Activated CD4-positive, alpha-beta T cell treated with anti-CD3 and anti-CD28 coated beads, Interleukin-2, amount 50 U/mL, for 4 hours (primary cell): ENCODE results near the gene HSPB6.
"Not testable (repeated sequence)": the region's sequence is repeated elsewhere in the genome, so short reads cannot be mapped to it uniquely, and the experiment has no call there.

Experiments used
- DNase-seq, 2 experiments: peaks; one replicate each; pipeline ENCODE4 v3.0.0-alpha.2; 2020

Gene HSPB6

DNA sequence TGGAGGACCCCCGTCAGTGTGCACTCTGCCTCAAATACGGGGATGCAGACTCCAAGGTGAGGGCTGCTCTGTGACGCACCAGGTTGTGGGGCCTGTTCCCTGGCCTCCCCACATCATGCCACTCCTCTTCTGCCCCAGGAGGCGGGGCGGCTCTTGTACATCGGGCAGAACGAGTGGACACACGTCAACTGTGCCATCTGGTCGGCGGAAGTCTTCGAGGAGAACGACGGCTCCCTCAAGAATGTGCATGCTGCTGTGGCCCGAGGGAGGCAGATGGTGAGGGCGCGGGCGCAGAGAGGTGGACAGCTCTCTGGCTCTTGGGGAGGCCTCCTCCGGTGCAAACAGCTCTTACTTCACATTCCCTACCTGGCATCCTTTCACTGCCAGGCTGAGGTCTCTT, 27.8 kb downstream of the HSPB6 start:
- DNase-seq, result no peak

DNA sequence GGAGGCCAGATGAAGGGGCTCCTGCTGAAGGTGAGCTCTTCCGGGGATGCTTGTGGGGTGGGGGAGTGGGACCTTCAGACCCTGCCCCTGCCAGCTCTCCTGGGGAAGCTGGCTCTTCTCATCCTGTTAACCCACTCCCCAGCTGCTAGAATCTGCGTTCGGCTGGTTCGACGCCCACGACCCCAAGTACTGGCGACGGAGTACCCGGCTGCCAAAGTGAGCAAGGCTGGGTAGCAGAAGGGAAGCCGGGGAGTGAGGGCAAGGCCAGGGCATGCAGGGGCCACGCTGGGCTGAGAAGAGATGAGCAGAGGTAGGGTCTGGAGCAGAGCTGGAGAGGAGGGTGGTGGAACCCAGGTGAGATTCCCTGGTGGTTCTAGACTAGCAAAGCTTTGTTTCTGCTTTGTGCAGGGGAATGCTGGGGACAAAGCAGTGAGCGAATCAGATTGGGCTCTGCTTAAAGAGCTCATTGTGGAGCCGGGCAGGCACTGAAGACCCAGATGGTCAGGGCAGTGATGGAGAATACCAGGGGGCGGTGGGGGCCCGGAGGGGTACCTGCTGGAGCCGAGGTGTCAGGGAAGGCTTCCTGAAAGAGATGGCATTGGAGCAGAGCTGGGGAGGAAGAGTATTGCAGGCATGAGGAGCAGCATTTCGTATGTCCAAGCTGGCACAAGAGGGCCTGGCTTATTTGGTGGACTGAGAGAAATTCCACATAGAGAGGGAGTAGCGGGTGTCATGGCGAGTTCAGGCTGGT, 28.7 kb downstream of the HSPB6 start:
- DNase-seq, result no peak

DNA sequence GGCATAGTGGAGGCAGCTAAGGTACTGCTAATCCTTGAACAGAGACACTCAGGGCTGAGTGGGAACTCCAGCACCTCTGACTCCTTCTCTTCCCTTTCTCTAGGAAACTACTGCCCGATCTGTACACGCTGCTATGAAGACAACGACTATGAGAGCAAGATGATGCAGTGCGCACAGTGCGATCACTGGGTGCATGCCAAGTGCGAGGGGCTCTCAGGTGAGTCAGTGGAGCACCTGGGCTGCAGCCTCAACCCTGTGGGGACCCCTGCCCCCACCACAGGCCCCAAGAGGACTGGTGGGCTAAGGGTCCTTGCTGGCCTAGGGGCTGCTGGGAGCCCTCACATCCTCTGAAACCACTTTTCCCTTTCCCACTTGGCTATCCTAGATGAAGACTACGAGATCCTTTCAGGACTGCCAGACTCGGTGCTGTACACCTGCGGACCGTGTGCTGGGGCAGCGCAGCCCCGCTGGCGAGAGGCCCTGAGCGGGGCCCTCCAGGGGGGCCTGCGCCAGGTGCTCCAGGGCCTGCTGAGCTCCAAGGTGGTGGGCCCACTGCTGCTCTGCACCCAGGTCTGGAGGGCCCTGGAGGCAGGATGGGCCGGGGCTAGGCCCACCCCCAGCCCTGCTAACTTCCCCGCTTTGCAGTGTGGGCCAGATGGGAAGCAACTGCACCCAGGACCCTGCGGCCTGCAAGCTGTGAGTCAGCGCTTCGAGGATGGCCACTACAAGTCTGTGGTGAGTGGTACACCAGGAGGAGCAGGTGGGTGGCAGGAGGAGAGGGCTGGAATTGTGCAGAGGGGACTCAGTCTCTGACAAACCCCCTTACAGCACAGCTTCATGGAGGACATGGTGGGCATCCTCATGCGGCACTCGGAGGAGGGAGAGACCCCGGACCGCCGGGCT, 29.5 kb downstream of the HSPB6 start:
- no peak for DNase-seq

GRCh38 chr19:35725216-35725861, 31.5 kb downstream of the HSPB6 start:
- no peak for DNase-seq

DNA sequence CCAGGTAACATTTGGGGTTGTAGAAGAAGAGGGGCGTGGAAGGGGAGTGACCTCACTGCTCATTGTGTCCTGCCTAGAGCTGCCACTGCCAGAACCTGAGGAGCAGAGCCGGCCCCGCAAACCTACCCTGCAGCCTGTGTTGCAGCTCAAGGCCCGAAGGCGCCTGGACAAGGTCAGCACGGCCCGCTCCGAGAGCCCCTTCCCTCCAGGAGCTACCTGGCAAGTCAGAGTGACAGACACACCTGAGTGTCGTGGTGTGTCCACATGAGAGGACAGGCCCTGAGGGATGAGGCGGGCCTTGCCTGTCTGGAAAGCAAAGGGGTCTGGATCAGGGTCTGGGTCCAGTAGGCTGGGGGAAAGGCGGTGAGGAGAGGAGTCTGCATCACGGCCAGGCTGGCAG, 32.3 kb downstream of the HSPB6 start:
- DNase-seq, result no peak

- not testable (repeated sequence) for DNase-seq
Measured at GRCh38 chr19:35724132-35724531, 32.7 kb downstream of the HSPB6 start.

GRCh38 chr19:35723671-35724070, 33.2 kb downstream of the HSPB6 start:
- no peak for DNase-seq

- no peak for DNase-seq
Measured at GRCh38 chr19:35722897-35723296, 33.9 kb downstream of the HSPB6 start.

DNA sequence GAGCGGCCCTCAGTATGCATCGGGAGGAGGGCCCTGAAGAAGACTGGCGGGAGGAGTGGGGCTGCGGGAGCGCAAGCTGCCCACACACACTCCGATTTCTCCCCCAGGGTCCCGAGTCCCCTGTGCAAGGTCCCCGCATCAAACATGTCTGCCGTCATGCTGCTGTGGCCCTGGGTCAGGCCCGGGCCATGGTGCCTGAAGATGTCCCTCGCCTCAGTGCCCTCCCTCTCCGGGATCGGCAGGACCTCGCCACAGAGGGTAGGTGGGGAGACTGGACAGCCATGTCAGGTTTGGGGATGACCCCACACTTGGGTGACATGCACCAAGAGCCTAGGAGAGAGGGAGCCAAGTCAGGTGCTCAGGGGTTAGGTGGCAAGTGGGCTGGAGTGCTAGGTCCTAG, 34.4 kb downstream of the HSPB6 start:
- no peak for DNase-seq

DNA sequence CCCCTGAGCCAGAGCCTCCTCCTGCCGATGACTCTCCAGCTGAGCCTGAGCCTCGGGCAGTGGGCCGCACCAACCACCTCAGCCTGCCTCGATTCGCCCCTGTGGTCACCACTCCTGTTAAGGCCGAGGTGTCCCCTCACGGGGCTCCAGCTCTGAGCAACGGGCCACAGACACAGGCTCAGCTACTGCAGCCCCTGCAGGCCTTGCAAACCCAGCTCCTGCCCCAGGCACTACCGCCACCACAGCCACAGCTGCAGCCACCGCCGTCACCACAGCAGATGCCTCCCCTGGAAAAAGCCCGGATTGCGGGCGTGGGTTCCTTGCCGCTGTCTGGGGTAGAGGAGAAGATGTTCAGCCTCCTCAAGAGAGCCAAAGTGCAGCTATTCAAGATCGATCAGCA, 35.5 kb downstream of the HSPB6 start:
- DNase-seq, result no peak

DNA sequence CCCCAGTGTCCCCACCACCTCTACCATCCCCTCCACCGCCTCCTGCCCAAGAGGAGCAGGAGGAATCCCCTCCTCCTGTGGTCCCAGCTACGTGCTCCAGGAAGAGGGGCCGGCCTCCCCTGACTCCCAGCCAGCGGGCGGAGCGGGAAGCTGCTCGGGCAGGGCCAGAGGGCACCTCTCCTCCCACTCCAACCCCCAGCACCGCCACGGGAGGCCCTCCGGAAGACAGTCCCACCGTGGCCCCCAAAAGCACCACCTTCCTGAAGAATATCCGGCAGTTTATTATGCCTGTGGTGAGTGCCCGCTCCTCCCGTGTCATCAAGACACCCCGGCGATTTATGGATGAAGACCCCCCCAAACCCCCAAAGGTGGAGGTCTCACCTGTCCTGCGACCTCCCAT, 36.2 kb downstream of the HSPB6 start:
- no peak for DNase-seq

DNA sequence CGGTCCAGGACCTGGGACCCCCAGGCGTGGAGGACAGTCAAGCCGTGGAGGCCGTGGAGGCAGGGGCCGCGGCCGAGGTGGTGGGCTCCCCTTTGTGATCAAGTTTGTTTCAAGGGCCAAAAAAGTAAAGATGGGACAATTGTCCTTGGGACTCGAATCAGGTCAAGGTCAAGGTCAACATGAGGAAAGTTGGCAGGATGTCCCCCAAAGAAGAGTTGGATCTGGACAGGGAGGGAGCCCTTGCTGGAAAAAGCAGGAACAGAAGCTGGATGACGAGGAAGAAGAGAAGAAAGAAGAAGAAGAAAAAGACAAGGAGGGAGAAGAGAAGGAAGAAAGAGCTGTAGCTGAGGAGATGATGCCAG, 36.7 kb downstream of the HSPB6 start:
- DNase-seq, result no peak

- no peak for DNase-seq
Measured at GRCh38 chr19:35719402-35720162, 37.2 kb downstream of the HSPB6 start.

GRCh38 chr19:35718345-35719041, 38.3 kb downstream of the HSPB6 start:
- peak in 1 of 2 experiments; percentile 62 for DNase-seq

DNA sequence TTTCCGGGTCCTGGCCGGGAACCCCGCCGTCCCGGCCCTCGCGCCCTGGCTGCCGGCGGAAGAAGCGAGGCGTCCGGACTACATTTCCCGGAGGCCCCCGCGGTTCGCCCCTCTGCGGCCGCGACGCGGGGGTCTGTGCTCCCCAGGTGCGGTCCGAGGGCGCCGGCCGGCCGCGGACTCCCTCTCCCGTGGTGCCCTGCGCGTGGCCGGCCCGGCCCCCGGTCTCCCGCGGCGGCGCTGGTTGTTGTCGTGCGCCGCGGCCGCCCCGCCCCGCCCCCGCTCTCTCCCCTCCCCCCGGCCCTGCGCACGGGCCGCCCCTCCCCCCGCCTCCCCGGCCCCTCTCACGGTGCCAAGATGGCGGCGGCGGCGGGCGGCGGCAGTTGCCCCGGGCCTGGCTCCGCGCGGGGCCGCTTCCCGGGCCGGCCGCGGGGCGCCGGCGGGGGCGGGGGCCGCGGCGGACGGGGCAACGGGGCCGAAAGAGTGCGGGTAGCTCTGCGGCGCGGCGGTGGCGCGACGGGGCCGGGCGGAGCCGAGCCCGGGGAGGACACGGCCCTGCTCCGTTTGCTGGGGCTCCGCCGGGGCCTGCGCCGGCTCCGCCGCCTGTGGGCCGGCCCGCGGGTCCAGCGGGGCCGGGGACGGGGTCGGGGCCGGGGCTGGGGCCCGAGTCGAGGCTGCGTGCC, 39.0 kb downstream of the HSPB6 start, which contains the start of gene KMT2B:
Gene KMT2B (plus strand): TSS at position 339 of the 680 bp plus-strand sequence. CDS start 16 bp downstream, at position 355.
- peak in 1 of 2 experiments; percentile 48 for DNase-seq

DNA sequence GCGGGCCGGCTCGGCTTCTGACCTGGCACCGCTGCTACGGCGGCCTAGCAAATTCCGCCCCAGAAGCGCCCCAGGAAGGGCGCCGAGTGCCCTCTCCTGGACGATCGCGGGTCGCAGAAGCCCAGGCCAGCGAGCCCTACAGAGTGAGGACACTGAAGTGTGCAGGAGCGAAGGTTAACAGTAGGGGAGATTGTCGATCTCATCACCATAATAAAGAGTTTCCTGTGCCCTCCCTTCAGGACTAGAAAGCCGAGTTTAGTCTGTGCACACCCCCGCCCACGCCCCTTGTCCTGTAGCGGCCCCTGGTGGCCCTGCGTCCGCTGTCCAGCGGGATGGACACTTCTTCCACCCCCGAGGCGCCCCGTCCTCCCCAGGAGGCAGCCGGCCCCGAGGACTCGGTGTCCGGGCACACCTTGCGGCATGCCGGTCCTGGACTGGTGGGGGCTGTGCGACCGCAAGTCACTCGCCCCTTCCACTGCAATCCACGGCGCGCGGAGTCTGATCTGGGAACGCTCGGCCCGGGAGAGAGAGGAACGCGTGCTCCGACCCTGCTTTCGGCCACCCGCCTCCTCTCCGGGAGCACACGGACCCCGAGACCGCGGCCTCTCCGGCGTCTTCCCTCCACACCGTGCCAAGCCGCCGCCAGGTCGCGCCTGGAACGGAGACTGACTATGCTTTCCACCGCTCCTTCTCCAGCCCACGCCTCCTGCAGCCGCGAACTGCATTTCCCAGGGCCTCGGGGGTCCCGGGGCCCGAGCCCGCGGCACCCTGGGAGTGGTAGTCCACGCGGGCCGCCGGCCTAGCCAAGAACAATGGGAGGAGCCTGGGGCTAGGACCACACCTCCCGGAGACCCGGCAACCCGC, 39.8 kb downstream of the HSPB6 start:
- DNase-seq, result peak; percentile 96 to 97

GRCh38 chr19:35715981-35716800, 40.6 kb downstream of the HSPB6 start:
- no peak for DNase-seq

DNA sequence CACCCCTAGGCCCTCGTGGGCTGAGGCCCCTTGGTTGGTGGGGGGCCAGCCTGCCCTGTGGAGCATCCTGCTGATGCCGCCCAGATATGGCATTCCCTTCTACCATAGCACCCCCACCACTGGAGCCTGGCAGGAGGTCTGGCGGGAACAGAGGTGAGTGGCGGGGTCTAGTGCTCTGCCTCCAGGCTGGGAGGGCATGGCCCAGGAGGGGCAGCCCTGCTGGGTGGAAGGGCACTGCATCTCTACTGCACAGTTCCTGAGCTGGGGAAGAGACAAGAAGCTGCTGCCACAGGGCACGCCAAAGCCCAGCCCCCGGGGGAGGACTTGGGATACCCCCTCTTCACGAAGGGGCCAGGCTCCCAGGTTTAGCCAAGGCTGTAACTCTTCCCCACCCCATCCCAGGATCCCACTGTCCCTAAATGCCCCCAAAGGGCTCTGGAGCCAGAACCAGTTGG, 41.4 kb downstream of the HSPB6 start:
- no peak for DNase-seq

GRCh38 chr19:35714601-35715354, 42.1 kb downstream of the HSPB6 start:
- DNase-seq, result no peak
